Measurements from ENCODE around the gene CDNF. TPM values are rescaled to one million over a fixed set of nuclear protein-coding genes. Genes with fewer than 3 reads are reported as not detected.
A peak's percentile ranks its signal among the peaks of the same experiment; 100 is the strongest.

The CDNF gene
- total and polyA plus RNA-seq, 2 experiments from 2014 or later = 2.4 to 7.6 TPM

GRCh38 chr10:14839305-14839695 is 1.5 kb upstream of the CDNF start:
- H3K9me3 ChIP-seq (ENCODE audit: low read depth) = no peaks in the 10 kb centered on the region
- peaks cover 34% of the 10 kb centered on the region for H3K79me2 ChIP-seq
- peak overlapping the region; percentile 81 for H2AFZ ChIP-seq
- peaks cover 9% of the 10 kb centered on the region for H3K4me1 ChIP-seq (ENCODE audit: insufficient read depth)
- TF ChIP-seq EZH2phosphoT487 (IDR thresholded peaks at IDR 0.05; ENCODE audit: low read depth, severe bottlenecking, unreplicated experiment) = no peak
- TF ChIP-seq CTCF (IDR thresholded peaks at IDR 0.05; ENCODE audit: poor library complexity) = no peak
- no peak for TF ChIP-seq EZH2 (IDR thresholded peaks at IDR 0.05; ENCODE audit: borderline replicate concordance)
- H3K9me2 ChIP-seq (replicated peaks; ENCODE audit: insufficient read depth) = no peaks in the 10 kb centered on the region
- peak overlapping the region; percentile 94 for H3K4me2 ChIP-seq
- peak overlapping the region; percentile 71 for H3K4me3 ChIP-seq
- H4K20me1 ChIP-seq (ENCODE audit: insufficient read depth, poor library complexity, severe bottlenecking) = no peaks in the 10 kb centered on the region
- H3K27ac ChIP-seq = peak overlapping the region; percentile 94
- no peaks in the 10 kb centered on the region for H3K36me3 ChIP-seq (replicated peaks; ENCODE audit: insufficient read depth, low read depth)
- DNase-seq (ENCODE audit: low spot score) = peak; percentile 29
- no peaks in the 10 kb centered on the region for H3K27me3 ChIP-seq
- WGBS (ENCODE audit: low lambda C conversion rate, missing lambda C conversion rate) = 14% methylated on average over 14 of the region's 14 CpGs

- Histone ChIP-seq H4K20me1 (ENCODE audit: insufficient read depth, poor library complexity, severe bottlenecking) (no peaks in the 10 kb centered on the region), H3K4me2 (peak overlapping the region; percentile 94), H2AFZ (peak overlapping the region; percentile 81), H3K9me3 (ENCODE audit: low read depth) (no peaks in the 10 kb centered on the region), H3K27me3 (no peaks in the 10 kb centered on the region), H3K27ac (peak overlapping the region; percentile 94), H3K4me3 (peak overlapping the region; percentile 71), H3K9me2 (replicated peaks; ENCODE audit: insufficient read depth) (no peaks in the 10 kb centered on the region), H3K79me2 (peaks cover 34% of the 10 kb centered on the region), H3K36me3 (replicated peaks; ENCODE audit: insufficient read depth, low read depth) (no peaks in the 10 kb centered on the region), H3K4me1 (ENCODE audit: insufficient read depth) (peaks cover 9% of the 10 kb centered on the region)
- no peak for TF ChIP-seq EZH2 (IDR thresholded peaks at IDR 0.05; ENCODE audit: borderline replicate concordance)
- no peak for TF ChIP-seq EZH2phosphoT487 (IDR thresholded peaks at IDR 0.05; ENCODE audit: low read depth, severe bottlenecking, unreplicated experiment)
- TF ChIP-seq CTCF (IDR thresholded peaks at IDR 0.05; ENCODE audit: poor library complexity) = no peak
- DNase-seq (ENCODE audit: low spot score) = peak; percentile 58
- WGBS (ENCODE audit: low lambda C conversion rate, missing lambda C conversion rate) = under 1% methylated on average over 39 of the region's 60 CpGs
These were observed 906 bp upstream of the CDNF start for GRCh38 chr10:14838582-14839304.

- H3K4me1 ChIP-seq (ENCODE audit: insufficient read depth) = peaks cover 9% of the 10 kb centered on the region
- H3K4me2 ChIP-seq = peak overlapping the region; percentile 78
- H3K9me3 ChIP-seq (ENCODE audit: low read depth) = no peaks in the 10 kb centered on the region
- H3K27me3 ChIP-seq = no peaks in the 10 kb centered on the region
- DNase-seq (ENCODE audit: low spot score) = no peak
- H4K20me1 ChIP-seq (ENCODE audit: insufficient read depth, poor library complexity, severe bottlenecking) = no peaks in the 10 kb centered on the region
- peak overlapping the region; percentile 16 for H3K4me3 ChIP-seq
- no peaks in the 10 kb centered on the region for H3K36me3 ChIP-seq (replicated peaks; ENCODE audit: insufficient read depth, low read depth)
- no peaks in the 10 kb centered on the region for H3K9me2 ChIP-seq (replicated peaks; ENCODE audit: insufficient read depth)
- no peak for TF ChIP-seq EZH2 (IDR thresholded peaks at IDR 0.05; ENCODE audit: borderline replicate concordance)
- no peak for TF ChIP-seq CTCF (IDR thresholded peaks at IDR 0.05; ENCODE audit: poor library complexity)
- TF ChIP-seq EZH2phosphoT487 (IDR thresholded peaks at IDR 0.05; ENCODE audit: low read depth, severe bottlenecking, unreplicated experiment) = no peak
- peak overlapping the region; percentile 93 for H3K27ac ChIP-seq
- H2AFZ ChIP-seq = peak overlapping the region; percentile 72
- 24% methylated on average over 14 of the region's 14 CpGs for WGBS (ENCODE audit: low lambda C conversion rate, missing lambda C conversion rate)
- H3K79me2 ChIP-seq = peaks cover 34% of the 10 kb centered on the region
These were observed 657 bp downstream of the CDNF start for GRCh38 chr10:14837003-14837756.

All from hepatocyte (in vitro differentiated cells).